Posterior vena cava (tissue), 2 donors: ENCODE data around the gene ZWILCH. TPM values are rescaled to one million over a fixed set of nuclear protein-coding genes. Genes with fewer than 3 reads are reported as not detected.
A peak's percentile ranks its signal among the peaks of the same experiment; 100 is the strongest.

ENCODE experiments used
- DNase-seq: peaks from one replicate; pipeline ENCODE4 v3.0.0-alpha.2; 2020; ENCODE audit warnings: low spot score
- intact Hi-C, 2 donors: fragments of 100-400 bp; cut with DNase I; formaldehyde crosslinking; loops; one replicate each; pipeline versions ENCODE4 v1.14.1 to v1.14.2; 2022 to 2023
- total RNA-seq, 2 donors: library from RNA; stranded (reverse); fragmentation: NEBNext Ultra II Directional; extraction: Animal tissue kit (Norgen Biotek cat#: 25700); gene quantifications; one replicate each; pipeline ENCODE4 v1.2.1, GENCODE V29; 2021
- donor health status: DM: yes; HTN: yes; CAD: no.
- donor health status: DM: yes; HTN: yes; CAD: no.

The ZWILCH gene
- total RNA-seq, 2 donors from 2014 or later, result 6.4 to 7.5 TPM

GRCh38 chr15:66514586-66514985 is 9.5 kb downstream of the ZWILCH start:
- intact Hi-C loops, result no loop called here
- DNase-seq, result no peak

DNA sequence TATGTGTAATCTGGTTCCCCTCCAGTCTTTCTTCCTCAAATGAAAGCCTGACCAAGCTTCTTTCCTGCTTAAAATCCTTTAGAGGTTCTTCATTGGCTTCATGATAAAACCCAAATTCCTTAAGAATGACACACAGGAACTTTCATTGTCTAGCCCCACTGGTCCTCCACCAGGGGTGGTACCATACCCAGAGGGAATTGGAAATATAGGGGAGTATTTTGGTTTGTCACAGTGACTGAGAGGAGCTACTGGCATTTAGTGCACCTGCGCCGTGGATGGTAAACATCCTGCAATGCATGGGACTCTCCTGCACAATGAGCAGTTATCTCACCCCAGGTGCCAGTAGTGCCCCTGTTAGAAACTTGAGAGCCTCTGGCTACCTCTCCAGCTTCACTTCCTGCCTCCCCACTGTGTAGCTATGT is 10.8 kb downstream of the ZWILCH start:
- intact Hi-C loops, result no loop called here
- no peak for DNase-seq

DNA sequence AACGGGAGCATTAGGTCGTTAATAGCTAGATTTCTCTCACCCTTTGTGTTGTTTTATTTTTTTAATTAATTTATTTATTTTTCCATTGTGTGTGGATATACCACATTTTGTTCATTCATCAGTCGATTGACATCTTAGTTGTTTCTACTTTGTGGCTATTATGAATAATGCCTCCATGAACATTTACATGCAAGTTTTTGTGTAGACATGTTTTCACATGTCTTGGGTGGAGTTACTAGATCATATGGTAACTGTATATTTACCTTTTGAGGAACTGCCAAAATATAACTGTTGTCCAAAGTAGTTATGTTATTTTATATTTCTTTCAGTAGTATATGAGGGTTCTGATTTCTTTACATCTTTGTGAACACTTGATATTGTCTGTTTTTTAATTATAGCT is 18.8 kb downstream of the ZWILCH start:
- intact Hi-C loops, result no loop called here
- no peak for DNase-seq

GRCh38 chr15:66524838-66525237 is 19.7 kb downstream of the ZWILCH start:
- no peak for DNase-seq
- intact Hi-C loops, result no loop called here

- intact Hi-C loops, result no loop called here
- no peak for DNase-seq
Measured at GRCh38 chr15:66535056-66535455, 29.9 kb downstream of the ZWILCH start.

DNA sequence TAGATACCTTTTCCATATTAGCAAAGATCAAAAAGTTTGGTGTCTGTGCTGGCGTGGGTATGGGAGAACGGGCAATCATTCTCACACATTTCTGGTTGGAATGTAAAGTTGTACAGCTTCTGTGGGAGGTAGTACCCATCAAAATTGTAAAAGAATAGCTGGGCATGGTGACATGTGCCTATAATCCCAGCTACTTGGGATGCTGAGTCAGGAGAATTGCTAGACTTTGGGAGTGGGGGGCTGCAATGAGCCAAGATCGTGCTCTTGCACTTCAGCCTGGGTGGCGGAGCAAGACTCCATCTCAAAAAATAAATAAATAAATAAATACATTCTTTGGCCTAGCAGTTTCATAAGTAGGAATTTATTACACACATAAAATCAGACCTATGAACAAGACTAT is 37.8 kb downstream of the ZWILCH start:
- intact Hi-C loops, result no loop called here
- no peak for DNase-seq

DNA sequence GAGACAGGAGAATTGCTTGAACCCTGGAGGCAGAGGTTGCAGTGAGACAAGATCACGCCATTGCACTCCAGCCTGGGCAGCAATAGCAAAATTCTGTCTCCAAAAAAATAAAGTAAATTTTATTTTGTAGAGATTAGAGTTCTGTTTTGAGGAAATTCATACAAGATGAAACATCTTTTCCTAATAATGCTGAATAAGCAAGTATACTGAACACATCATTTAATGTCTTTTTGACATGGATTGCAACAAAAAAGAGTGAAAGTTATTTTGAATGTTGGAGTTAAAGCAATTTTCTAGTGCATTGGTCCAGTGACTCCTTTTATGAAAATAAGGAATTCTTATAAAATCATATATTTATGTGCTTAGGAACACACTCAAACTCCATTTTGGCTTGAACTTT is 40.1 kb downstream of the ZWILCH start:
- DNase-seq, result no peak
- intact Hi-C loops, result no loop called here

DNA sequence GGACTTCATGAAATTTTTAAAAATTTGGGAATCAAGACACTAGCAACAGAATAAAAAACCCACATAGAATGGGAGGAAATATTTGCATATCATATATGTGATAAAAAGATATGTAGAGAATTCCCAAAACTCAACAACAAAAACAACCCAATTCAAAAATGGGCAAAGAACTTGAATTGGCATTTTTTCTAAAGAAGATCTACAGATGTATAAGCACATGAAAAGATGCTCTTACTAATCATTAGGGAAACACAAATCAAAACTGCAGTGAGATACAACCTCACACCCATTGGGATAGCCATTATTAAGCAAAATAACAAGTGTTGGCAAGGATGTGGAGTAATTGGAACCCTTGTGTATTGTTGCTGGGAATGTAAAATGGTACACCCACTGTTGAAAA is 50.6 kb downstream of the ZWILCH start:
- intact Hi-C loops, result no loop called here
- no peak for DNase-seq

GRCh38 chr15:66558271-66558670 is 53.1 kb downstream of the ZWILCH start:
- intact Hi-C loops, result no loop called here
- no peak for DNase-seq

DNA sequence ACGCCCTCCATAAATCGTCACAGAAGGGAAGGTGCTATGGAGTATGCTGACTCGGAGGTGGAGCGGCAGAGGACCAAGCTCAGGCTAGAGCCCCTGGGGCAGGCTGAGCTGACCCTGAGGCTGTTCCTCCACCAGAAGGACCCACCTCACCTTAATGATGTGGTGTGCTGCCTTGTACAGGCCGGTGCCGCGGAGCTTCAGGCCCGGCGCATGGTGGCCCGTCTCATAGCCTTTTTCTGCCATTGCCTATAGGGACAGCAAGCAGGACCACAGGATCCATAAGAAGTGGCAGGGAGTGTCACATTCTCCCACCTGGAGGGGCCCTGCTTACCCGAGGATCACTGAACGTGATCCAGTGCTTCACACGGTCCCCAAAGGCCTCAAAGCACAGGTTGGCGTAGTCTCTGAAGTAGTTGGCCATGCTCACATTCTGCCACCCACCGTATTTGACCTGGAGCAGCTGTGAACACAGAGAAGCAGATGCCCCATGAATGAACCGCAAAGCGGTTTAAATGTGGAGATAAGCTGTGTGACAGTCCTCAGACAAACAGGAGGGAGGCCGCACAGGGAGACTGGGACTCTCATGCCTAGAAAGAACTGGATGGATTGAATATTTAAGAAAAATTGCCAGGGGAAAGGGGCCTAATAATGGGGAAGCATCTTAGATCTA is 55.9 kb downstream of the ZWILCH start:
- peak; percentile 44 for DNase-seq

DNA sequence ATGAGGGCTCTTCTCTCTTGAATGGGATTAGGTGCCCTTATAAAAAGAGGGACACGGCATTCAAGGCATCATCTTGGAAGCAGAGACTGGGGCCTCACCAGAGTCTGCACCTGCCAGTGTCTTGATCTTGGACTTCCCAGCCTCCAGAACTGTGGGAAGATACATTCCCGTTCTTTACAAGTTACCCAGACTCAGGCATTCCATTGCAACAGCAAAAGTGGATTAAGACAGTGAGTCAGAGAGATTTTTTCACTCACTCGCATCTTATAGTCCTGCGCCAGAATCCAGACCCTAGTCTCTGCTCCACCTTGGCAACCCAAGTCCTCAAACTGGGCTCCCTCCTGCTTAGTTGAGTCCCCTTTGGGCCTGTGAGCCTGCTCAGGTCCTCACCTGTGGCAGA is 58.0 kb downstream of the ZWILCH start:
- peak; percentile 60 for DNase-seq
- intact Hi-C loops, result no loop called here

More for the DNA sequence above, 55.9 kb downstream of the ZWILCH start:
- intact Hi-C loops, result no loop called here

- DNase-seq, result peak; percentile 55
Measured at GRCh38 chr15:66563566-66564110, 58.5 kb downstream of the ZWILCH start.

DNA sequence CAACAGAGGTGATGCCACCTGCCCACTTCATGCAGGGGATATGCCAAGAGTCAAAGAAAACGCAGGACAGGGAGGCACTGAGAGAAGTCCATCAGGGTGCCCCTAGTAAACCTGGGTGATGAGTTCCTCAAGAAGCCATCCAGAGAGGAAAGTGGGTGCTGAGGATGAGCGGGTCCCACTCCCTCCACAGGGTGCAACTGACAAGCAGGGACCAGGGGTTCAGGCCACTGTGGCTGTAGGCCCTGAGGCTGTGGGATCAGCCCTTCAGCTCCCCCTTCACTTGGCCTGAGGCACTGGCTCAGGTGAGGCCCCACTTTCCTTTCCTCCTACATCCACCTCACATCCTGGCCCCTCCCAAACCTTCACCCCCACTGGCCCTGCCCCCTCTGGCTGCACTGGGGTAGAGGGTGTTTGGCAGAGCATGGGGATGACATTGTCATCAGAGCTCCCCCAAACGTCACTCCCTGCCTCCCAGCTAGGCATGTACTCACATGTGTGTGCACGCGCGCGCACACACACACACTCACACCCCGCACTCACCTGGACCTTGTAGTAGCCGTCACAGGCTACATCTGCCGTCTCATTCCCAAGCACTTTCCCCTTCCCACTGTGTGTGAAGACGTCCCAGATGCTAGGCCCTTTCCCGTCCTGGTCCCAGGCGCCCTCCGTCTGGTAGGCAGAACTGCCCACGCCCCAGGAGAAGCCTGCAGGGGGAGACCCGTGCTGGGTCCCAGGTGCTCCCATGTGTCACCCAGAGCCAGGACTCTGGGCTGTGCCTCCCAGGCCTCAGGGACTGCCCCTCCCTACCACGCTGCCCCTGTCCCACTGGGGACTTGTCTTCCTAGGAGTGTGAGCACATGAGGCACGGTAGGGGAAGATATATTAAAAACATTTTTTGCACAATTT is 59.3 kb downstream of the ZWILCH start:
- intact Hi-C loops, result no loop called here
- DNase-seq, result peak; percentile 62

More at GRCh38 chr15:66563566-66564110, 58.5 kb downstream of the ZWILCH start:
- intact Hi-C loops, result no loop called here

- intact Hi-C loops, result no loop called here
Measured at GRCh38 chr15:66565141-66565641, 60.1 kb downstream of the ZWILCH start.

DNA sequence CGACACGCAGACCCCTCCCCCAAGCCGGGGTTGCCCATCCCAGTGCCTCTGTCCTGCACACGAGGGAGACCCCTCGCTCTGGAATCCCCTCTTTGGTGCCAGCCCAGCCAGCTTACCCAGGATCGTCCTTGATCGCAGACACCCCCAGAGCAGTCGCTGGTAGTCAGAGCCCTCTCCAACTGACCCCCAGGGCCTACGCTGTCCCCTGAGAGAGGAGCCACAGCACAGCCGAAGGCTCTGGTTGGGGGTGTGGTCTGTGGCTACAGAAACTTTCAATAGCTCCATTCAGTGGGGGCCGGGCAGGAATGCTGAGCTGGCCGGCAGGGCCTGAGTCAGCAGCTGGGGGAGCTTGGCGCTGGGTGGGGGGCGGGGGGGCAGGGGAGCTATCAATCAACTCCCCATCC is 60.6 kb downstream of the ZWILCH start, which contains the start of gene LCTL:
TSS of gene LCTL (minus strand) at position 258 of the 404 bp plus-strand sequence. CDS start 633 bp downstream, outside the sequence.
- DNase-seq, result peak; percentile 28
- intact Hi-C loops, result no loop called here

More at GRCh38 chr15:66565141-66565641, 60.1 kb downstream of the ZWILCH start:
- DNase-seq, result peak; percentile 78

DNA sequence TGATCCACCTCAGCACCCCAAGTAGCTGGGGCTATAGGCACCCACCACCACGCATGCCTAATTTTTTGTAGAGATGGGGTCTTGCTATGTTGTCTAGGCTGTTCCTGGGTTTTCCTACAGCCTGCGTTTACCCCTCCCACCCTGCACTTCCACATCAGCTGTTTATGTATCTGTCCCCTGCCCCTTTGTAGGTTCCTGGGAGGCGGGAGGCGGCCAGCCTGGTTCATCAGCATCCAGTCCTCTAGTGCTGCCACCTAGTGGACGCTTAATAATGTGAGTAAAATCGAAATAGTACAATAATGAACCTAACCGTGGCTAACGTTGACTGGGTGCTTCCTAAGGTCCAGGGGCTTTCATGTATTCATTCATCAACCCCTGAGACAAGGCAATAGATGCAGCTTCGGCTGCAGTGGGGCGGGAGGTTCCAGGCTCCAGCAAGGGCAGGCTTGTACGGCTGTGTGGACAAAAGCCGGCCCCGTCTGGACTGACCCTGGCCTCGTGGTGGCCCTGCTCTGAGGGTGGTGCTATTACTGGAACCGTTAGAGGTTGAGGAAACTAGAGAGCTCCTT is 61.9 kb downstream of the ZWILCH start:
- DNase-seq, result peak; percentile 85
- intact Hi-C loops, result no loop called here

GRCh38 chr15:66567897-66568296 is 62.8 kb downstream of the ZWILCH start:
- intact Hi-C loops, result no loop called here
- peak; percentile 71 for DNase-seq

DNA sequence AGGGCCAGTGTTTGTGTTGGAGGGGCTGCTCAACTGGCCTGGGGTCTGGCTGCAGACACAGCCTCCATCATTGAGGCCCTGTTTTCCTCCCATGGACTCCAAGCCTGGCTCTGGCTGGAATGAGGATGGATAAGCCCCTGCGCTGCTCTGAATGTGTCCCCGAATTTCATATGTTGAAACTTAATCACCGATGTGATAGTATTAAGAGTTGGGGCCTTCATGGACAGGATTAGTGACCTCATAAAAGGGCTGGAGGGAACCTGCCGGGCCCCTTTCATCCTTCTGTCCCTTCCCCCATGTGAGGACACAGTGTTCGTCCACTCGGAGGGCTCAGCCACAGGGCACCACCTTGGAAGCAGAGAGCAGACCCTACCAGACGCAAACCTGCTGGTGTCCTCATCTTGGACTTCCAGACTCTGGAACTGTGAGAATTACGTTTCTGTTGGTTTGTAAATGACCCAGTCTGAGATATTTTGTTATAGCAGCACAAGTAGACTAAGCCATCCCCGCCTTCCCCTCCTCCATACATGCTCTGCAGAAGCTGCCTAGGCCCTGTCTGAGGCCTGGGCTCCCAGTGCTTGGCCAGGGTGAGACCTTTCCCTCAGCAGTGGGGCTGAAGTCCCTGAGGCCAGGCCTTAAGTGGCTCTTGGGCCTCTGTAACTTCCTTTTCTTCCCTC is 64.5 kb downstream of the ZWILCH start:
- peak; percentile 42 for DNase-seq

DNA sequence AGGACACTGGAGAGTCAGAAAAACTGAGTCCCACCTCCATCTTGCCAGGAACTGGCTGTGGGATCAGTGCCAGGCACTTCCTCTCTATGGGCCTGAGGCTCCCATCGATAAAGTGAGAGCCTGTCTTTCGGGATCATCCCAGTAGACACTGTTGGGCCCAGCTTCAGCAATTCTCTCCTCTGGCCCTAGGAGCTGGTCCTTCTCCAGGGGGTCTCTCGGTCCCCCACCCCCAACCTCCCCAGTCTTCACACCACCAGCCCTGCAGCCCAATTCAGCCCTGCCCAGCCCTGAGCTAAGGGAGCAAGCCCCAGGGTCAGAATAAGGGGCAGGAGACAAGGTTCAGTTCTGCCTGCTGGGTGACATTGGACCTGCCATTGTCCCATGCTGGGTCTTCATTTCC is 65.2 kb downstream of the ZWILCH start:
- peak; percentile 54 for DNase-seq
- intact Hi-C loops, result no loop called here

More for the DNA sequence above, 64.5 kb downstream of the ZWILCH start:
- intact Hi-C loops, result no loop called here
